Activated CD4-positive, alpha-beta T cell treated with anti-CD3 and anti-CD28 coated beads, Interleukin-2, amount 10 ng/mL, durations not matched to agents 7 days and 5 days (primary cell): ENCODE results near the gene ATG4A. TPM values are rescaled to one million over a fixed set of nuclear protein-coding genes. Genes with fewer than 3 reads are reported as not detected.

Experiments
- CTCF ChIA-PET: fragments of 350-600 bp; sonication (Branson Sonifier 250); formaldehyde crosslinking; loops from one replicate; lab custom pipeline; 2021; ENCODE audit warnings: antibody characterized with exemption; lab: Charles Lee
- POLR2A ChIA-PET: fragments of 350-600 bp; sonication (Branson Sonifier 250); formaldehyde crosslinking; loops from one replicate; lab custom pipeline; 2021; ENCODE audit warnings: antibody characterized with exemption; lab: Charles Lee
- DNase-seq: peaks from one replicate; pipeline ENCODE4 v3.0.0-alpha.2; 2020
- H3K27ac Mint-ChIP-seq: one replicate; pipeline ENCODE4 v1.8.0; 2021; ENCODE audit warnings: mild to moderate bottlenecking, moderate library complexity, mixed read lengths
- H3K27me3 Mint-ChIP-seq: one replicate; pipeline ENCODE4 v1.8.0; 2021; ENCODE audit warnings: mixed read lengths
- H3K36me3 Mint-ChIP-seq: one replicate; pipeline ENCODE4 v1.8.0; 2021; ENCODE audit warnings: low read depth, mixed read lengths
- H3K4me1 Mint-ChIP-seq: one replicate; pipeline ENCODE4 v1.8.0; 2021; ENCODE audit warnings: mixed read lengths
- H3K4me3 Mint-ChIP-seq: one replicate; pipeline ENCODE4 v1.8.0; 2021; ENCODE audit warnings: mild to moderate bottlenecking, moderate library complexity, mixed read lengths
- H3K9me3 Mint-ChIP-seq: one replicate; pipeline ENCODE4 v1.8.0; 2021; ENCODE audit warnings: mixed read lengths
- total RNA-seq, 2 experiments: library from RNA; stranded (reverse); gene quantifications; one replicate each; pipeline ENCODE4 v1.2.3, GENCODE V29; 2021

The ATG4A gene
- total RNA-seq, 2 experiments from 2014 or later = 11.1 to 12.0 TPM

GRCh38 chrX:108199691-108200090 is 108.1 kb downstream of the ATG4A start:
- CTCF ChIA-PET = interaction anchor here (1.3 kb wide), 1 partner anchor 9 kb away, joined by 3 read pairs; no protein-coding TSS in a partner anchor
- POLR2A ChIA-PET = no interaction called here
- DNase-seq = peak; percentile 7

GRCh38 chrX:108203540-108203939 is 112.0 kb downstream of the ATG4A start:
- ChIA-PET CTCF (no interaction called here), POLR2A (no interaction called here)
- no peak for DNase-seq
- Mint-ChIP-seq H3K27ac (no peak overlapping the region), H3K4me1 (no peaks in the 10 kb centered on the region), H3K27me3 (peaks cover 8% of the 10 kb centered on the region), H3K4me3 (no peak overlapping the region), H3K9me3 (no peaks in the 10 kb centered on the region), H3K36me3 (no peaks in the 10 kb centered on the region)

More at GRCh38 chrX:108199691-108200090, 108.1 kb downstream of the ATG4A start:
- Mint-ChIP-seq H3K27ac (no peak overlapping the region), H3K4me3 (no peak overlapping the region), H3K4me1 (no peaks in the 10 kb centered on the region), H3K9me3 (no peaks in the 10 kb centered on the region), H3K27me3 (peaks cover 5% of the 10 kb centered on the region), H3K36me3 (no peaks in the 10 kb centered on the region)

Other genes with a start within 250 kb of the ATG4A start
- not detected for gene TEX13B, start 109.4 kb upstream of the ATG4A start, total RNA-seq
- gene VSIG1, start 46.7 kb upstream of the ATG4A start, total RNA-seq = 10 to 100 TPM in 1 of 2 experiments, 1 to 10 TPM in 1; 9.9 to 13.4 TPM
- 10 to 100 TPM; 32.9 to 33.7 TPM for gene PSMD10, start 236 bp upstream of the ATG4A start, total RNA-seq